Chondrocyte (in vitro differentiated cells): ENCODE data around the gene CMC1. TPM values are rescaled to one million over a fixed set of nuclear protein-coding genes. Genes with fewer than 3 reads are reported as not detected.
"Not testable (repeated sequence)": the region's sequence is repeated elsewhere in the genome, so short reads cannot be mapped to it uniquely, and the experiment has no call there.

Experiments used
- DNase-seq: peaks from one replicate; pipeline ENCODE4 v3.0.0; 2021; ENCODE audit warnings: mixed read lengths, low spot score
- H3K27ac Mint-ChIP-seq: one replicate; pipeline ENCODE4 v1.8.0; 2021; ENCODE audit warnings: mild to moderate bottlenecking, moderate library complexity, mixed read lengths; ENCODE audit not compliant: unreplicated experiment
- H3K27me3 Mint-ChIP-seq: 2 replicates; pipeline ENCODE4 v1.8.0; 2021; ENCODE audit warnings: low read depth, mixed read lengths
- H3K36me3 Mint-ChIP-seq: 2 replicates; pipeline ENCODE4 v1.8.0; 2021; ENCODE audit warnings: low read depth, mixed read lengths
- H3K4me1 Mint-ChIP-seq: 2 replicates; pipeline ENCODE4 v1.8.0; 2021; ENCODE audit warnings: low read depth, mild to moderate bottlenecking, mixed read lengths
- H3K4me3 Mint-ChIP-seq: one replicate; pipeline ENCODE4 v1.8.0; 2021; ENCODE audit warnings: mild to moderate bottlenecking, moderate library complexity, mixed read lengths; ENCODE audit not compliant: unreplicated experiment
- H3K9me3 Mint-ChIP-seq: 2 replicates; pipeline ENCODE4 v1.8.0; 2021; ENCODE audit warnings: low read depth, mixed read lengths
- long read RNA-seq: library from polyadenylated mRNA; stranded (forward); transcript quantifications from one replicate; pipeline ENCODE4 v2.0.0, GENCODE V29; 2021
- total RNA-seq: library from RNA; stranded (reverse); gene quantifications from 3 replicates; pipeline ENCODE4 v1.2.1, GENCODE V29; 2021
- TF ChIP-seq, protein P1 (sequence below): fragments of 200-600 bp; sonication (generic); IDR thresholded peaks from 2 replicates; pipeline ENCODE4 v1.5.0; 2021; ENCODE audit warnings: antibody characterized with exemption, mild to moderate bottlenecking, moderate library complexity

Gene CMC1, protein sequence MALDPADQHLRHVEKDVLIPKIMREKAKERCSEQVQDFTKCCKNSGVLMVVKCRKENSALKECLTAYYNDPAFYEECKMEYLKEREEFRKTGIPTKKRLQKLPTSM
- total RNA-seq, result 9.4 to 14.4 TPM (median 13.4 TPM) in 3 replicates
- long read RNA-seq, full-length matches to known transcripts, result 24 of 28 reads
- long read RNA-seq, partial matches to known transcripts, result 0 of 28 reads
- long read RNA-seq, other reads (novel, unspliced or antisense), result 4 of 28 reads

DNA sequence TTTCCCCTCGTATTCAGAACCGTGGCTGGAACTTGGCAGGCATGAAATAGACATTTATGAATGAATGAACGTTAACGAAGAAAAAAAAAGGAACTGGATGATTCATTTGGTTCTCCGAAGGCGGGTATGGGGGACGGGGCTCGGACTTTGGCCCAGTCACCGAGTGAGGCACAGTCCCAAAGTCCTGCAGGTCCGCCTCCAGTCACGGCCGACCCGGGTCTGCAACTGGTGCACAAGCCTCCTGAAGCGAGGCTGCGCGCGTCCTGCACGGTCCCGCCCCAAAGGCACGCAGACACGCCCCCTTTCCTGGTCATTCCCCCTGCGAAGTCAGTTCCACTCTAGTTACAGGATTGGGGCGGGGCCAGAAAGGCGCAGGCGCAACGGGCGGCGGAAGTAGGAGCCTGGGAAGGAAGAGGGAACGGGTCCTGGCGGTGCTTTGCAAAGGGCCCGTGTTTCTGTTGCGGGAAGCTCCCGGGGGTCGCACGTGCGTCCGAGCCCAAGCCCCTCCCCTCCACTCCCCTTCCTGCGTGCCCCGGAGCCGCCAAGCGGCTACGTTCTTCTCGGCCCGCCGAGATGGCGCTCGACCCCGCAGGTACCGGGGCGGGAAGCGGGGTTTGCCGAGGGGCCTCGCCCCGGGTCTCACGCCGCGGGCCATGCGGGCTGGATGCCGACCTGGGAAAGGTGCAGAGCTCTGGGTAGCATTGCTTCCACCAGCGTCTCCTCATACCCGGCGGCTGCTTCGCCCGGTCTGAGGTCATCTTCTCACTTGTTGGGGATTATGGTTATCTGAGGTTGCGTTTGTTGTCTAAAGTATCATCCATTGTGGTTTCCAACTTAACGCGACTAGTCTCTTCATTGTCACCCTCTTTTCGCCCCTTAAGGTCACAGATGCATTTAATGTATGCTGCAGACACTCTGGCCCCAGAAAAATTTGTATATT, at the start of gene CMC1:
TSS of gene CMC1 (plus strand) at position 399 of the 940 bp plus-strand sequence. CDS start at position 574, 175 bp downstream.
- peak; percentile 98 for DNase-seq
- Mint-ChIP-seq H3K4me1 (peaks cover 20% of the 10 kb centered on the region), H3K27ac (peak within 1 kb of the TSS; percentile 69), H3K9me3 (no peaks in the 10 kb centered on the region), H3K36me3 (peaks cover 1% of the 10 kb centered on the region), H3K27me3 (peaks cover 2% of the 10 kb centered on the region), H3K4me3 (peak within 1 kb of the TSS; percentile 88)
- TF ChIP-seq, protein P1, sequence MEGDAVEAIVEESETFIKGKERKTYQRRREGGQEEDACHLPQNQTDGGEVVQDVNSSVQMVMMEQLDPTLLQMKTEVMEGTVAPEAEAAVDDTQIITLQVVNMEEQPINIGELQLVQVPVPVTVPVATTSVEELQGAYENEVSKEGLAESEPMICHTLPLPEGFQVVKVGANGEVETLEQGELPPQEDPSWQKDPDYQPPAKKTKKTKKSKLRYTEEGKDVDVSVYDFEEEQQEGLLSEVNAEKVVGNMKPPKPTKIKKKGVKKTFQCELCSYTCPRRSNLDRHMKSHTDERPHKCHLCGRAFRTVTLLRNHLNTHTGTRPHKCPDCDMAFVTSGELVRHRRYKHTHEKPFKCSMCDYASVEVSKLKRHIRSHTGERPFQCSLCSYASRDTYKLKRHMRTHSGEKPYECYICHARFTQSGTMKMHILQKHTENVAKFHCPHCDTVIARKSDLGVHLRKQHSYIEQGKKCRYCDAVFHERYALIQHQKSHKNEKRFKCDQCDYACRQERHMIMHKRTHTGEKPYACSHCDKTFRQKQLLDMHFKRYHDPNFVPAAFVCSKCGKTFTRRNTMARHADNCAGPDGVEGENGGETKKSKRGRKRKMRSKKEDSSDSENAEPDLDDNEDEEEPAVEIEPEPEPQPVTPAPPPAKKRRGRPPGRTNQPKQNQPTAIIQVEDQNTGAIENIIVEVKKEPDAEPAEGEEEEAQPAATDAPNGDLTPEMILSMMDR, result peak; percentile 21

DNA sequence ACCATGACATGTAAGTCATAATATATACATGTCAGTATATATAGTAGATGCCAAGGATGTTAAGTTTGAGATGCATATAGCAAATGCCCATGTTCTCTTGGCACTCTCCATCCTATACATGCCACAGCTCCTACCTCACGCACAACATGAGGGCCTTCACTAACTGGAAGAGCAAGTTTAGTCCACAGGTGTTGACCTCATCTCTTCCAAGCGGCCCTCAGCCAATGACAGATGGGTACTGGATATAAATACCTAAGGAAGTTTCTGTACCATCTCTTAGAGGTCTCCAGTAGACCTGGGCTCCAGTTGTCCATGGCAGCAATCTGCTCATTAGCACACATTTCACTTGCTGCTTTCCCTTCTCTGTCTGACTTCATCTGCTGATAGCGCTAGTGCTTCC, 43.3 kb upstream of the CMC1 start:
- Mint-ChIP-seq H3K4me1 (no peaks in the 10 kb centered on the region), H3K27ac (no peak overlapping the region), H3K36me3 (no peaks in the 10 kb centered on the region), H3K27me3 (no peaks in the 10 kb centered on the region), H3K4me3 (no peak overlapping the region), H3K9me3 (no peaks in the 10 kb centered on the region)
- DNase-seq, result no peak
- TF ChIP-seq, protein P1, result no peak

DNA sequence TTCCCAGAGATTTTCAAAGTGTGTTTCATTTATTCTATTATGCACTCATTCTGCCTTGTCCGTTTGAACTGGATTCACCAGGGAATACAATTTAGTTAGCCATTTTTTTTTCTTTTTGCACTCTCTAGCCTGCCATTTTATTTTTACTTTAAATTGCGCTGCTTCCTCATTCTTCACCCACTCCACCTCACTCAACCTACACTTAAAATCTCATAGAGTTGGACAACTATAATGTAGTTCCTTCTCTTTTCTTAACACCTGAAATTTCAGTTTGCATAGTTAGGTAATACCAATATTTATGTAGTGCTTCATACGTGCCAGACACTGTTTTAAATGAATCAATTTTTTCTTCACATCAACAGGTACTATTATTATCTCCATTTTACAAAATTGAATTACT, 42.4 kb upstream of the CMC1 start:
- H3K27ac Mint-ChIP-seq, result no peak overlapping the region
- no peaks in the 10 kb centered on the region for H3K9me3 Mint-ChIP-seq
- no peak overlapping the region for H3K4me3 Mint-ChIP-seq
- no peaks in the 10 kb centered on the region for H3K36me3 Mint-ChIP-seq
- H3K27me3 Mint-ChIP-seq, result no peaks in the 10 kb centered on the region
- DNase-seq, result no peak
- H3K4me1 Mint-ChIP-seq, result no peaks in the 10 kb centered on the region
- TF ChIP-seq, protein P1, result no peak

DNA sequence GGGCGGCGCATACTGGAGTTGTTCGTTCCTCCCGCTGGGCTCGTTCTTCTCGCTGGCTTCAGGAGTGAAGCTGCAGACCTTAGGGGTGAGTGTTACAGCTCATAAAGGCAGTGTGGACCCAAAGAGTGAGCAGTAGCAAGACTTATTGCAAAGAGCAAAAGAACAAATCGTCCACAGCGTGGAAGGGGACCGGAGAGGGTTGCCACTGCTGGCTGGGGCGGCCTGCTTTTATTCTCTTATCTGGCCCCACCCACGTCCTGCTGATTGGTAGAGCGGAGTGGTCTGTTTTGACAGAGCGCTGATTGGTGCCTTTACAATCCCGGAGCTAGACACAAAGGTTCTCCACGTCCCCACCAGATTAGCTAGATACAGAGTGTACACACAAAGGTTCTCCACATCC, 41.8 kb upstream of the CMC1 start:
- H3K27ac Mint-ChIP-seq, H3K4me3 Mint-ChIP-seq, H3K27me3 Mint-ChIP-seq: not testable (repeated sequence)

DNA sequence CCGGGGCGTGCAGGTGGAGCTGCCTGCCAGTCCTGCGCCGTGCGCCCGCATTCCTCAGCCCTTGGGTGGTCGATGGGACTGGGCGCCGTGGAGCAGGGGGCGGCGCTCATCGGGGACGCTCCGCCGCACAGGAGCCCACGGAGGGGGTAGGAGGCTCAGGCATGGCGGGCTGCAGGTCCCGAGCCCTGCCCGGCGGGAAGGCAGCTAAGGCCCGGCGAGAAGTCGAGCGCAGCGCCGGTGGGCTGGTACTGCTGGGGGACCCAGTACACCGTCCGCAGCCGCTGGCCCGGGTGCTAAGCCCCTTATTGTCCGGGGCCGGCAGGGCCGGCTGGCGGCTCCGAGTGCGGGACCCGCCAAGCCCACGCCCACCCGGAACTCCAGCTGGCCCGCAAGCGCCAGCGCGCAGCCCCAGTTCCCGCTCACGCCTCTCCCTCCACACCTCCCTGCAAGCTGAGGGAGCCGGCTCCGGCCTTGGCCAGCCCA, 41.0 kb upstream of the CMC1 start:
- not testable (repeated sequence) for DNase-seq, H3K36me3 Mint-ChIP-seq, H3K4me1 Mint-ChIP-seq, H3K4me3 Mint-ChIP-seq, H3K9me3 Mint-ChIP-seq, H3K27me3 Mint-ChIP-seq, H3K27ac Mint-ChIP-seq

More for the DNA sequence above, 41.8 kb upstream of the CMC1 start:
- H3K4me1 Mint-ChIP-seq, H3K9me3 Mint-ChIP-seq, H3K36me3 Mint-ChIP-seq, DNase-seq: not testable (repeated sequence)

DNA sequence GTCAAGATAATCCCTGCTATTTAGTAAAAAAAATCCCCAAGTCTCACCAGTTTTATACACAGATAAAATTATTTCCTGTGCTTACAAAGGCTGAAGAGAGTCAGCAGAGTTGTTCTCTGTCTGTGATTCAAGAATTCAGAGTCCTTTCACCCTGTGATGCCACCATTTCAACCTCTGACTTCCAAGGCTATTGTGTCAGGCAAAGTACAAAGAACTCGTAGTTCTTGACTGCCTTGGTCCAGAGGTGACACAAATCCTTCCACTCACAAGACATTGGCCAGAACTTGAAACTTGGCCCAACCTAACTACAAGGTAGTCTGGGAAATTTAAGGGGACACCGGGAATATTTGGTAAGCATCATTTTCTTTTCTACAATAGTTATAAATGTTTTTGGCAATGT, 34.9 kb upstream of the CMC1 start:
- Mint-ChIP-seq H3K27ac (no peak overlapping the region), H3K36me3 (no peaks in the 10 kb centered on the region), H3K4me1 (no peaks in the 10 kb centered on the region), H3K27me3 (peaks cover 5% of the 10 kb centered on the region), H3K4me3 (no peak overlapping the region), H3K9me3 (no peaks in the 10 kb centered on the region)
- TF ChIP-seq, protein P1, result no peak
- DNase-seq, result no peak
